A673 (cell line): ENCODE measurements around the gene EHD3. TPM values are rescaled to one million over a fixed set of nuclear protein-coding genes. Genes with fewer than 3 reads are reported as not detected.

ENCODE experiments used
- BruUV-seq: library from RNA; stranded (reverse); fragments of 400-500 nt; replicated peaks from 2 replicates; lab custom pipeline; 2021; lab: Mats Ljungman, UMichigan
- CTCF ChIA-PET: fragments of 300-600 bp; sonication (Branson Sonifier 250); formaldehyde crosslinking; loops from one replicate; lab custom pipeline; 2022; ENCODE audit warnings: antibody characterized with exemption; lab: Charles Lee
- POLR2A ChIA-PET: fragments of 300-600 bp; sonication (Branson Sonifier 250); formaldehyde crosslinking; loops from one replicate; lab custom pipeline; 2022; ENCODE audit warnings: antibody characterized with exemption; ENCODE audit not compliant: low non-redundant PET; lab: Charles Lee
- DNase-seq: peaks from one replicate; pipeline ENCODE4 v3.0.0-alpha.2; 2015; ENCODE audit warnings: low spot score
- H3K27ac ChIP-seq: fragments of 200-600 bp; sonication (generic); 2 replicates; pipeline ENCODE4 v1.5.1; 2016; ENCODE audit warnings: mixed run types, low read depth, mild to moderate bottlenecking, mixed read lengths, antibody characterized with exemption, low read length; ENCODE audit not compliant: poor library complexity, severe bottlenecking
- H3K27me3 ChIP-seq: fragments of 200-600 bp; sonication (generic); replicated peaks from 2 replicates; pipeline ENCODE4 v1.6.1; 2017; ENCODE audit warnings: mixed run types, low read depth, mild to moderate bottlenecking, mixed read lengths, antibody characterized with exemption, low read length; ENCODE audit not compliant: insufficient read depth, poor library complexity
- H3K36me3 ChIP-seq: fragments of 200-600 bp; sonication (generic); 2 replicates; pipeline ENCODE4 v1.6.1; 2016; ENCODE audit warnings: mixed run types, mild to moderate bottlenecking, mixed read lengths, antibody characterized with exemption, low read length; ENCODE audit not compliant: insufficient read depth, poor library complexity, severe bottlenecking
- H3K4me1 ChIP-seq: fragments of 200-600 bp; sonication (generic); 2 replicates; pipeline ENCODE4 v1.6.1; 2017; ENCODE audit warnings: mixed run types, mild to moderate bottlenecking, mixed read lengths, antibody characterized with exemption, low read length; ENCODE audit not compliant: insufficient read depth, poor library complexity, severe bottlenecking
- H3K4me3 ChIP-seq: fragments of 200-600 bp; sonication (generic); 2 replicates; pipeline ENCODE4 v1.5.1; 2016; ENCODE audit warnings: low read depth, mixed run types, mild to moderate bottlenecking, mixed read lengths, low read length; ENCODE audit not compliant: poor library complexity, severe bottlenecking
- H3K9me3 ChIP-seq: fragments of 200-600 bp; sonication (generic); 2 replicates; pipeline ENCODE4 v1.6.1; 2016; ENCODE audit warnings: mixed run types, low read depth, mild to moderate bottlenecking, mixed read lengths, antibody characterized with exemption, low read length; ENCODE audit not compliant: poor library complexity, severe bottlenecking
- EZH2 ChIP-seq: fragments of 200-600 bp; sonication (generic); IDR thresholded peaks from 2 replicates; pipeline ENCODE4 v1.6.1; 2017; ENCODE audit warnings: borderline replicate concordance, low read depth, mild to moderate bottlenecking, mixed read lengths, antibody characterized with exemption, low read length; ENCODE audit not compliant: poor library complexity, severe bottlenecking
- intact Hi-C: fragments of 100-400 bp; cut with micrococcal nuclease; formaldehyde crosslinking; loops from one replicate; pipeline ENCODE4 v1.10.0; 2022; ENCODE audit not compliant: unreplicated experiment
- total RNA-seq: library from RNA; stranded (reverse); gene quantifications from 2 replicates; pipeline ENCODE4 v1.2.3, GENCODE V29; 2021
- TF ChIP-seq, protein P1 (sequence below): fragments of 300-800, 200-600 bp; sonication (generic); conservative IDR thresholded peaks from 2 replicates; pipeline ENCODE4 v1.5.1; 2017; ENCODE audit warnings: low read depth, mild to moderate bottlenecking, antibody characterized with exemption, low read length, moderate library complexity, mixed read lengths

EHD3 gene
- total RNA-seq, 1 experiment from 2014 or later, result 4.4 TPM

DNA sequence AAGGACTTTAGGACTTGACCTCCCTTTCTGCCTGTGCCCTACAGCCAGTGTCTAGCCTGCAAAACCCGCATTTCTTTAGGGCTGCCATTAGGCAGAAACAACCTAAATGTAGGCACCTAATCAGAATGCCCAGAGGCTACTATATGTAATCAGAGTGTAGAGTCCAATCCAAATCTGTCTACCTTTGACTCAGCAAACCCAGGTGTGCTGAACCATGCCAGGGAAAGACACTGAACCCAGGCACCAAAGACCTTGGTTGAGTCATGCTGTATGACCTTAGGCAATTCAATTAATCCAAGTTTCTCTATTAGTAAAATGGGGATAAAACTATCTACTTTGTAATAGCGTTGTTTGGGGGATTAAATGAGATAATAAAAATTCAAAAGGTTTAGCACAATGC is 37.3 kb upstream of the EHD3 start:
- DNase-seq, result no peak
- POLR2A ChIA-PET, result no interaction called here

DNA sequence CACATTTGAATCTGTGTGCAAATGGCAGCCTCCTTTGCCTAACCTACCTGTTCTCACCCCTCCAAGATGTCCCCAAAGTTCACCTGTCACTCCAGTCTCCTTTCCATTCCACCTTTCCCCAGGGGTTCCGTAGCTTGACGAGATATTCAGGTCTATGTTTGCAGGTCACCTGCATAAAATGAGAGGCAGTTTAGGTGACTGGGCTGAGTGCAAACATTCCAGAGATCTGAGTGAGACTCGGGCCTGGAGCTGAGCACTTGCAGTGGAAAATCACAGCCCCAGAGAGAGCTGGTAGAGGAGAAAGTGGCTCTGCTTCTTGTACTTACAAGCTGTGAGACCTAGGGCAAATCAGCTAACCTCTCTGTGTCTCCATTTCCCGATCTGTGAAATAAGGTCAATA is 36.8 kb upstream of the EHD3 start:
- intact Hi-C loops, result no loop called here
- Histone ChIP-seq H3K4me3 (no peak overlapping the region), H3K9me3 (no peaks in the 10 kb centered on the region), H3K27me3 (no peaks in the 10 kb centered on the region), H3K4me1 (no peaks in the 10 kb centered on the region), H3K27ac (no peak overlapping the region), H3K36me3 (no peaks in the 10 kb centered on the region)
- ChIA-PET CTCF (no interaction called here), POLR2A (no interaction called here)
- no peak for TF ChIP-seq EZH2
- TF ChIP-seq, protein P1, sequence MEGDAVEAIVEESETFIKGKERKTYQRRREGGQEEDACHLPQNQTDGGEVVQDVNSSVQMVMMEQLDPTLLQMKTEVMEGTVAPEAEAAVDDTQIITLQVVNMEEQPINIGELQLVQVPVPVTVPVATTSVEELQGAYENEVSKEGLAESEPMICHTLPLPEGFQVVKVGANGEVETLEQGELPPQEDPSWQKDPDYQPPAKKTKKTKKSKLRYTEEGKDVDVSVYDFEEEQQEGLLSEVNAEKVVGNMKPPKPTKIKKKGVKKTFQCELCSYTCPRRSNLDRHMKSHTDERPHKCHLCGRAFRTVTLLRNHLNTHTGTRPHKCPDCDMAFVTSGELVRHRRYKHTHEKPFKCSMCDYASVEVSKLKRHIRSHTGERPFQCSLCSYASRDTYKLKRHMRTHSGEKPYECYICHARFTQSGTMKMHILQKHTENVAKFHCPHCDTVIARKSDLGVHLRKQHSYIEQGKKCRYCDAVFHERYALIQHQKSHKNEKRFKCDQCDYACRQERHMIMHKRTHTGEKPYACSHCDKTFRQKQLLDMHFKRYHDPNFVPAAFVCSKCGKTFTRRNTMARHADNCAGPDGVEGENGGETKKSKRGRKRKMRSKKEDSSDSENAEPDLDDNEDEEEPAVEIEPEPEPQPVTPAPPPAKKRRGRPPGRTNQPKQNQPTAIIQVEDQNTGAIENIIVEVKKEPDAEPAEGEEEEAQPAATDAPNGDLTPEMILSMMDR, result no peak
- no peak for DNase-seq
- BruUV-seq, result no TSS peak

More for the DNA sequence above, 37.3 kb upstream of the EHD3 start:
- Histone ChIP-seq H3K27ac (no peak overlapping the region), H3K4me3 (no peak overlapping the region), H3K36me3 (no peaks in the 10 kb centered on the region), H3K4me1 (no peaks in the 10 kb centered on the region), H3K27me3 (no peaks in the 10 kb centered on the region), H3K9me3 (no peaks in the 10 kb centered on the region)
- BruUV-seq, result no TSS peak
- CTCF ChIA-PET, result no interaction called here
- no peak for TF ChIP-seq EZH2
- TF ChIP-seq, protein P1, result no peak
- intact Hi-C loops, result no loop called here

DNA sequence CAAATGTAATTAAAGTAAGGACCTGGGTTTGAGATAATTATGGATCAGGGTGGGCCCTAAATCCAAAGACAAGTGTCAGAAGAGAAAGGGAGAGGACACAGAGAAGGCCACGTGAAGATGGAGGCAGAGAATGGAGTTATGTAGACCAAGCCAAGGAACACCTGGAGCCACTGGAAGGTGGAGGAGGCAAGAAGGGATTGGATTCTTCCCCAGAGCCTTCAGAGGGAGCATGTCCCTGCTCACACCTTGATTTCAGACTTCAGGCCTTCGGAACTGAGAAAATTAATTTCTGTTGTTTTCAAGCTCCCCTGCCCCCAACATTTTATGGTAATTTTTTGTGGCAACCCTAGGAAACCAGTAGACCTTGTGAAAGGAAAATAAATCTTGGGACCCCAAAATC is 36.3 kb upstream of the EHD3 start:
- ChIA-PET CTCF (no interaction called here), POLR2A (no interaction called here)
- no peak for DNase-seq
- H3K9me3 ChIP-seq, result no peaks in the 10 kb centered on the region
- H3K27ac ChIP-seq, result no peak overlapping the region
- no TSS peak for BruUV-seq
- no peaks in the 10 kb centered on the region for H3K4me1 ChIP-seq
- no peak overlapping the region for H3K4me3 ChIP-seq
- H3K27me3 ChIP-seq, result no peaks in the 10 kb centered on the region
- TF ChIP-seq EZH2, result no peak
- TF ChIP-seq, protein P1, result no peak
- intact Hi-C loops, result no loop called here
- H3K36me3 ChIP-seq, result no peaks in the 10 kb centered on the region
